Adrenal gland (tissue), 5 donors: ENCODE measurements around the gene PRICKLE2.

Experiments used
- POLR2A ChIP-seq, 2 donors: fragments of 450-650 bp; IDR thresholded peaks; one replicate each; pipeline ENCODE4 v1.6.1; 2017; ENCODE audit warnings: antibody characterized with exemption in 2 of 2, mild to moderate bottlenecking in 2 of 2, moderate library complexity in 1 of 2
- TF ChIP-seq, protein P1 (sequence below), 6 experiments: fragments of 450-650 bp in 4 of 6; fragments of 200-600 bp in 2 of 6; sonication (generic) in 1 of 6; IDR thresholded peaks; 1 replicate in 5 of 6; 2 replicates in 1 of 6; pipeline versions ENCODE4 v1.5.1 to v1.8.0; 2016 to 2021; ENCODE audit warnings: antibody characterized with exemption in 6 of 6, mild to moderate bottlenecking in 2 of 6, moderate library complexity in 1 of 6
- donor health status: DM: no; HTN: no; CAD: no.

DNA sequence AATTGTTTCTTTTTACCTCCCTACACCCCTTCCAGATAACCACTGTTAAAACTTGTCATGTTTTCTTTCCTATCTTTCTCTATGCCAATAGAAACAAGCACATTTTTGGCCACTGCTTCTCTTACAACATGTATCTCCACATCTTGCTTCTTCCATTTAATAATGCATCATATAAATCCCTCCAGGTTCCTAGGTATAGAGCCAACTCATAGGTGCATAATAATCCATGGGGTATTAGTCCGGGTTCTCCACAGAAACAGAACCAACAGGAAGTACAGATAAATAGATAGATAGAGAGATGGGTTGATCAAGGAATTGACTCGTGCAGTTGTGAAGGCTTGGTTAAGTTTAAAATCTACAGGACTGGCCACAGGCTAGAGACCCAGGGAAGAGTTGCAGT lies 160.5 kb downstream of the PRICKLE2 start:
- TF ChIP-seq, protein P1, sequence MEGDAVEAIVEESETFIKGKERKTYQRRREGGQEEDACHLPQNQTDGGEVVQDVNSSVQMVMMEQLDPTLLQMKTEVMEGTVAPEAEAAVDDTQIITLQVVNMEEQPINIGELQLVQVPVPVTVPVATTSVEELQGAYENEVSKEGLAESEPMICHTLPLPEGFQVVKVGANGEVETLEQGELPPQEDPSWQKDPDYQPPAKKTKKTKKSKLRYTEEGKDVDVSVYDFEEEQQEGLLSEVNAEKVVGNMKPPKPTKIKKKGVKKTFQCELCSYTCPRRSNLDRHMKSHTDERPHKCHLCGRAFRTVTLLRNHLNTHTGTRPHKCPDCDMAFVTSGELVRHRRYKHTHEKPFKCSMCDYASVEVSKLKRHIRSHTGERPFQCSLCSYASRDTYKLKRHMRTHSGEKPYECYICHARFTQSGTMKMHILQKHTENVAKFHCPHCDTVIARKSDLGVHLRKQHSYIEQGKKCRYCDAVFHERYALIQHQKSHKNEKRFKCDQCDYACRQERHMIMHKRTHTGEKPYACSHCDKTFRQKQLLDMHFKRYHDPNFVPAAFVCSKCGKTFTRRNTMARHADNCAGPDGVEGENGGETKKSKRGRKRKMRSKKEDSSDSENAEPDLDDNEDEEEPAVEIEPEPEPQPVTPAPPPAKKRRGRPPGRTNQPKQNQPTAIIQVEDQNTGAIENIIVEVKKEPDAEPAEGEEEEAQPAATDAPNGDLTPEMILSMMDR (IDR thresholded peaks at IDR 0.05): no peak
- TF ChIP-seq POLR2A (IDR thresholded peaks at IDR 0.05): no peak
